ENCODE results near the gene BCL11A. TPM values are rescaled to one million over a fixed set of nuclear protein-coding genes. Genes with fewer than 3 reads are reported as not detected.

BCL11A gene
- total and polyA plus RNA-seq, 4 donors = 0.08 to 8.5 (median 0.47) TPM

DNA sequence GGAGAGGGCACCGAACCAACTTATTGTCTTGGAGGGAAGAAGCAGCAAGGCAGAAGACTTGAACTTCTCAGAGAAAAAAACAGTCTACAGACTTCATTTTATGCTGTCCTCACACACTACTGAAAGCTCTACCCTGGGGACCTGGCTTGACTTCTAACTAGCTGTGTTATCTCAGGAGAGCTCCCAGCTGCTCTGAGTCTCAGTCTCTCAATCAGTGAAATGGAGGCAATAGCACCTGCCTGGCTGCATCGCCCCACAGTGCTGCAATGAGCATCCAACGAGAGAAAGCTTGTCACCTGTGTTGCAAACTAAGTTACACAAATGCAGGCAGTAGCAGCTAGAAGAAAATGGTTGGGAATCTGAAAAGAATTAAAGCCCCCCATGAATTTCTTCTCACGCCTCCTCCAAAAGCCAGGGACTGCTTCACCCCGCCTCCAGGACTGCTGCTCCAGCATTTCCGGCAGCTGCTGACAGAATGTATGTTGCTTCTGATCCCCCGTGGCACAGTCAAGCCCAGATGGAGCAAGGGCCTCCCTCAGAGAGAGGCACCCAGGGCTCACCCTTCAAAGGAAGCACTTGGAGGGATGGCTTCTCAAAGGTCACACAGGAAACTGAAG lies 116.3 kb downstream of the BCL11A start:
- no peak overlapping the region for H3K27ac ChIP-seq (ENCODE audit: low read depth in 1 of 2, low read length in 2 of 2)
- WGBS = 85% methylated on average over 7 of the region's 7 CpGs
- no peaks in the 10 kb centered on the region for H3K36me3 ChIP-seq (ENCODE audit: control insufficient read depth in 4 of 4, insufficient read depth in 3 of 4, low read depth in 1 of 4, low read length in 3 of 4)
- H3K9me3 ChIP-seq (ENCODE audit: control insufficient read depth in 4 of 4, low read length in 3 of 4) = no peaks in the 10 kb centered on the region
- TF ChIP-seq HNF4G (IDR thresholded peaks at IDR 0.05) (no peak), JUND (IDR thresholded peaks at IDR 0.05) (no peak), FOXA1 (IDR thresholded peaks at IDR 0.05) (no peak), YY1 (IDR thresholded peaks at IDR 0.05) (no peak), RAD21 (IDR thresholded peaks at IDR 0.05) (no peak)
- TF ChIP-seq, protein P1, sequence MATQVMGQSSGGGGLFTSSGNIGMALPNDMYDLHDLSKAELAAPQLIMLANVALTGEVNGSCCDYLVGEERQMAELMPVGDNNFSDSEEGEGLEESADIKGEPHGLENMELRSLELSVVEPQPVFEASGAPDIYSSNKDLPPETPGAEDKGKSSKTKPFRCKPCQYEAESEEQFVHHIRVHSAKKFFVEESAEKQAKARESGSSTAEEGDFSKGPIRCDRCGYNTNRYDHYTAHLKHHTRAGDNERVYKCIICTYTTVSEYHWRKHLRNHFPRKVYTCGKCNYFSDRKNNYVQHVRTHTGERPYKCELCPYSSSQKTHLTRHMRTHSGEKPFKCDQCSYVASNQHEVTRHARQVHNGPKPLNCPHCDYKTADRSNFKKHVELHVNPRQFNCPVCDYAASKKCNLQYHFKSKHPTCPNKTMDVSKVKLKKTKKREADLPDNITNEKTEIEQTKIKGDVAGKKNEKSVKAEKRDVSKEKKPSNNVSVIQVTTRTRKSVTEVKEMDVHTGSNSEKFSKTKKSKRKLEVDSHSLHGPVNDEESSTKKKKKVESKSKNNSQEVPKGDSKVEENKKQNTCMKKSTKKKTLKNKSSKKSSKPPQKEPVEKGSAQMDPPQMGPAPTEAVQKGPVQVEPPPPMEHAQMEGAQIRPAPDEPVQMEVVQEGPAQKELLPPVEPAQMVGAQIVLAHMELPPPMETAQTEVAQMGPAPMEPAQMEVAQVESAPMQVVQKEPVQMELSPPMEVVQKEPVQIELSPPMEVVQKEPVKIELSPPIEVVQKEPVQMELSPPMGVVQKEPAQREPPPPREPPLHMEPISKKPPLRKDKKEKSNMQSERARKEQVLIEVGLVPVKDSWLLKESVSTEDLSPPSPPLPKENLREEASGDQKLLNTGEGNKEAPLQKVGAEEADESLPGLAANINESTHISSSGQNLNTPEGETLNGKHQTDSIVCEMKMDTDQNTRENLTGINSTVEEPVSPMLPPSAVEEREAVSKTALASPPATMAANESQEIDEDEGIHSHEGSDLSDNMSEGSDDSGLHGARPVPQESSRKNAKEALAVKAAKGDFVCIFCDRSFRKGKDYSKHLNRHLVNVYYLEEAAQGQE (IDR thresholded peaks at IDR 0.05) = no peak
- no peak overlapping the region for H3K9ac ChIP-seq (ENCODE audit: low read depth in 1 of 2, low read length in 2 of 2)
- DNase-seq (ENCODE audit: low spot score) = no peak
- H3K27me3 ChIP-seq (ENCODE audit: control insufficient read depth in 4 of 4, insufficient read depth in 4 of 4, low read length in 3 of 4) = no peaks in the 10 kb centered on the region
- H3K4me3 ChIP-seq (ENCODE audit: low read depth in 1 of 3, low read length in 3 of 3) = no peak overlapping the region
- H3K4me1 ChIP-seq (ENCODE audit: control insufficient read depth in 4 of 4, insufficient read depth in 4 of 4, low read length in 3 of 4) = no peaks in the 10 kb centered on the region

DNA sequence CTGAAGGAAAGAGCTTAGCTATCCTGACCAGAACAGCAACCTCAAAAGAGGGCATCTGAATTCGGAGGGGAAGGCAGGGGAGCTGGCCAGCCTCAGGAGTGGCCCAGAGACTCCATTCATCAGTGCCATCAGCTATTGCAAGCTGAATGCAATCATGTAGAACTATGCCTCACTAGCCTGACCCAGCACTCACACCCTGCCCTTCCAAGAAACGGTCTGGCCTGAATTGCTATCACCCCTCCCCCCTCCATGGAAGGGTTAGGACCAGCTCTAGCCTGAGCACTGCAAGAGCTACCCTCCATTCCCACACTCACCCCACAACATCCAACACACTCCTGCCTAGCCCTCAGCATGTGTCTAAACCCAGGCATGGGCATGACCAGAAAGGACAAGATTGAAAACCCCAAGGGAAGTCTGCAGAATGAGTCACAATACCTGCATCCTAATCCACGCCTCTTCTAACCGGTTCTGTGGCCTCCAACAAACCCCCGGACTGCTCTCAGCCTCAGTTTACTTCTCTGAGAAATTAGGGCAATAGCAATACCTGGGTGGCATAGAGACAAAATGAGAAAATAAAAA lies 120.3 kb downstream of the BCL11A start:
- Histone ChIP-seq H3K4me1 (ENCODE audit: control insufficient read depth in 4 of 4, insufficient read depth in 4 of 4, low read length in 3 of 4) (no peaks in the 10 kb centered on the region), H3K9ac (ENCODE audit: low read depth in 1 of 2, low read length in 2 of 2) (no peak overlapping the region), H3K27ac (ENCODE audit: low read depth in 1 of 2, low read length in 2 of 2) (no peak overlapping the region), H3K4me3 (ENCODE audit: low read depth in 1 of 3, low read length in 3 of 3) (no peak overlapping the region), H3K36me3 (ENCODE audit: control insufficient read depth in 4 of 4, insufficient read depth in 3 of 4, low read depth in 1 of 4, low read length in 3 of 4) (no peaks in the 10 kb centered on the region), H3K27me3 (ENCODE audit: control insufficient read depth in 4 of 4, insufficient read depth in 4 of 4, low read length in 3 of 4) (no peaks in the 10 kb centered on the region), H3K9me3 (ENCODE audit: control insufficient read depth in 4 of 4, low read length in 3 of 4) (no peaks in the 10 kb centered on the region)
- DNase-seq (ENCODE audit: low spot score) = no peak
- WGBS = 86% methylated on average over 5 of the region's 5 CpGs
- no peak for TF ChIP-seq FOXA2 (IDR thresholded peaks at IDR 0.05)
- no peak for TF ChIP-seq HNF4G (IDR thresholded peaks at IDR 0.05)
- TF ChIP-seq NR2F2 (IDR thresholded peaks at IDR 0.05) = no peak
- TF ChIP-seq FOXA1 (IDR thresholded peaks at IDR 0.05) = no peak

DNA sequence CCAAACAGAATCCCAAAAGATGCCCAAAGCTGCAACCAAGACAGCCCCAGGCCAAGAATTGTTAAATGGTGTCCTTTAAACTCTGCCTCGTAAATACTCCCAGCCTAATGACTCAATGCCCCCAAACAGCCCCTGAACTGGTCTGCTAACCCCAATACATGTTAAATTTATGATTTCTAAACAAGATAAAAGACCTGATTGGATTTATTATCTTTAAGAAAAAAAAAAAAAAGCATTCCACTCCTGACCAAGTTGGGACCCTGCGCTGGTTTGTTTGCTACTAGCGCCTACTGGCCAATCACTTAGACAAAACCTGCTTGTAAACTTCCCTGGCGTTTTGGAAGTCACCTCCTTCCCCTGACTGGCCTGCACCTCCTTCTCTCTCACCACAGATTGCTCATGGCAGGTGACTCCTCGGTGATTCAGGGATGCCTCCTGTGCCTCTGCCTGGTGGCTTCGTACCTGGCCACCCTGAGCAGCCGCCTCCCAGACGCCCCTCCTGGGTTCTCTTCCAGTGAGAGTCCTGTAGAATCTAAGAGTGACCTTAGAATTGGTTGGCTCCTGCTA lies 121.3 kb downstream of the BCL11A start:
- H3K9me3 ChIP-seq (ENCODE audit: control insufficient read depth in 4 of 4, low read length in 3 of 4) = no peaks in the 10 kb centered on the region
- no peak overlapping the region for H3K27ac ChIP-seq (ENCODE audit: low read depth in 1 of 2, low read length in 2 of 2)
- no peaks in the 10 kb centered on the region for H3K36me3 ChIP-seq (ENCODE audit: control insufficient read depth in 4 of 4, insufficient read depth in 3 of 4, low read depth in 1 of 4, low read length in 3 of 4)
- H3K4me1 ChIP-seq (ENCODE audit: control insufficient read depth in 4 of 4, insufficient read depth in 4 of 4, low read length in 3 of 4) = no peaks in the 10 kb centered on the region
- 90% methylated on average over 8 of the region's 8 CpGs for WGBS
- H3K4me3 ChIP-seq (ENCODE audit: low read depth in 1 of 3, low read length in 3 of 3) = no peak overlapping the region
- H3K9ac ChIP-seq (ENCODE audit: low read depth in 1 of 2, low read length in 2 of 2) = no peak overlapping the region
- DNase-seq (ENCODE audit: low spot score) = no peak
- H3K27me3 ChIP-seq (ENCODE audit: control insufficient read depth in 4 of 4, insufficient read depth in 4 of 4, low read length in 3 of 4) = no peaks in the 10 kb centered on the region
- TF ChIP-seq RXRA (IDR thresholded peaks at IDR 0.05) (no peak), SP1 (IDR thresholded peaks at IDR 0.05) (no peak), GABPA (IDR thresholded peaks at IDR 0.05 in 1 of 2, conservative IDR thresholded peaks at IDR 0.05 in 1 of 2) (no peak), FOXA1 (IDR thresholded peaks at IDR 0.05) (no peak), FOXA2 (IDR thresholded peaks at IDR 0.05) (no peak), HNF4A (conservative IDR thresholded peaks at IDR 0.05) (no peak)
- TF ChIP-seq, protein P2, sequence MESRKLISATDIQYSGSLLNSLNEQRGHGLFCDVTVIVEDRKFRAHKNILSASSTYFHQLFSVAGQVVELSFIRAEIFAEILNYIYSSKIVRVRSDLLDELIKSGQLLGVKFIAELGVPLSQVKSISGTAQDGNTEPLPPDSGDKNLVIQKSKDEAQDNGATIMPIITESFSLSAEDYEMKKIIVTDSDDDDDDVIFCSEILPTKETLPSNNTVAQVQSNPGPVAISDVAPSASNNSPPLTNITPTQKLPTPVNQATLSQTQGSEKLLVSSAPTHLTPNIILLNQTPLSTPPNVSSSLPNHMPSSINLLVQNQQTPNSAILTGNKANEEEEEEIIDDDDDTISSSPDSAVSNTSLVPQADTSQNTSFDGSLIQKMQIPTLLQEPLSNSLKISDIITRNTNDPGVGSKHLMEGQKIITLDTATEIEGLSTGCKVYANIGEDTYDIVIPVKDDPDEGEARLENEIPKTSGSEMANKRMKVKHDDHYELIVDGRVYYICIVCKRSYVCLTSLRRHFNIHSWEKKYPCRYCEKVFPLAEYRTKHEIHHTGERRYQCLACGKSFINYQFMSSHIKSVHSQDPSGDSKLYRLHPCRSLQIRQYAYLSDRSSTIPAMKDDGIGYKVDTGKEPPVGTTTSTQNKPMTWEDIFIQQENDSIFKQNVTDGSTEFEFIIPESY (IDR thresholded peaks at IDR 0.05) = no peak
- TF ChIP-seq, protein P3, sequence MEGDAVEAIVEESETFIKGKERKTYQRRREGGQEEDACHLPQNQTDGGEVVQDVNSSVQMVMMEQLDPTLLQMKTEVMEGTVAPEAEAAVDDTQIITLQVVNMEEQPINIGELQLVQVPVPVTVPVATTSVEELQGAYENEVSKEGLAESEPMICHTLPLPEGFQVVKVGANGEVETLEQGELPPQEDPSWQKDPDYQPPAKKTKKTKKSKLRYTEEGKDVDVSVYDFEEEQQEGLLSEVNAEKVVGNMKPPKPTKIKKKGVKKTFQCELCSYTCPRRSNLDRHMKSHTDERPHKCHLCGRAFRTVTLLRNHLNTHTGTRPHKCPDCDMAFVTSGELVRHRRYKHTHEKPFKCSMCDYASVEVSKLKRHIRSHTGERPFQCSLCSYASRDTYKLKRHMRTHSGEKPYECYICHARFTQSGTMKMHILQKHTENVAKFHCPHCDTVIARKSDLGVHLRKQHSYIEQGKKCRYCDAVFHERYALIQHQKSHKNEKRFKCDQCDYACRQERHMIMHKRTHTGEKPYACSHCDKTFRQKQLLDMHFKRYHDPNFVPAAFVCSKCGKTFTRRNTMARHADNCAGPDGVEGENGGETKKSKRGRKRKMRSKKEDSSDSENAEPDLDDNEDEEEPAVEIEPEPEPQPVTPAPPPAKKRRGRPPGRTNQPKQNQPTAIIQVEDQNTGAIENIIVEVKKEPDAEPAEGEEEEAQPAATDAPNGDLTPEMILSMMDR (IDR thresholded peaks at IDR 0.05; ENCODE audit: low read depth, low read length, missing input control) = no peak
- TF ChIP-seq, protein P4, sequence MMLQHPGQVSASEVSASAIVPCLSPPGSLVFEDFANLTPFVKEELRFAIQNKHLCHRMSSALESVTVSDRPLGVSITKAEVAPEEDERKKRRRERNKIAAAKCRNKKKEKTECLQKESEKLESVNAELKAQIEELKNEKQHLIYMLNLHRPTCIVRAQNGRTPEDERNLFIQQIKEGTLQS (IDR thresholded peaks at IDR 0.05) = no peak

All from liver (tissue), 9 donors.